ENCODE results near the gene RAB4A.

DNA sequence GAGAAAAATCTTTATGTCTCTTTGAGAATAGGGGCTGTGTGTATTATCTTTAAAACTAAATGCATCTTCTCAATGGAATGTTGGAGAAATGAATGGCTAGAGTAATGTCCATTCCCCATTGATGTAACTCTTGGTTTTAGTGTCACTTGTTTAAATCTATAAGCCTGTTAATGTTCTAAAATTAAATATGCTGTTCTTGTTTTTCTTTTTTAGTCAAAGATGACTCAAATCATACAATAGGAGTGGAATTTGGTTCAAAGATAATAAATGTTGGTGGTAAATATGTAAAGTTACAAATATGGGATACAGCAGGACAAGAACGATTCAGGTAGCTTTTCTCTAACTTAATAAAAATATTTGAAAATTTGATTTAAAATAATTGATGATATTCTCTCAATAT, 17.6 kb downstream of the RAB4A start:
- TF ChIP-seq, protein P1, sequence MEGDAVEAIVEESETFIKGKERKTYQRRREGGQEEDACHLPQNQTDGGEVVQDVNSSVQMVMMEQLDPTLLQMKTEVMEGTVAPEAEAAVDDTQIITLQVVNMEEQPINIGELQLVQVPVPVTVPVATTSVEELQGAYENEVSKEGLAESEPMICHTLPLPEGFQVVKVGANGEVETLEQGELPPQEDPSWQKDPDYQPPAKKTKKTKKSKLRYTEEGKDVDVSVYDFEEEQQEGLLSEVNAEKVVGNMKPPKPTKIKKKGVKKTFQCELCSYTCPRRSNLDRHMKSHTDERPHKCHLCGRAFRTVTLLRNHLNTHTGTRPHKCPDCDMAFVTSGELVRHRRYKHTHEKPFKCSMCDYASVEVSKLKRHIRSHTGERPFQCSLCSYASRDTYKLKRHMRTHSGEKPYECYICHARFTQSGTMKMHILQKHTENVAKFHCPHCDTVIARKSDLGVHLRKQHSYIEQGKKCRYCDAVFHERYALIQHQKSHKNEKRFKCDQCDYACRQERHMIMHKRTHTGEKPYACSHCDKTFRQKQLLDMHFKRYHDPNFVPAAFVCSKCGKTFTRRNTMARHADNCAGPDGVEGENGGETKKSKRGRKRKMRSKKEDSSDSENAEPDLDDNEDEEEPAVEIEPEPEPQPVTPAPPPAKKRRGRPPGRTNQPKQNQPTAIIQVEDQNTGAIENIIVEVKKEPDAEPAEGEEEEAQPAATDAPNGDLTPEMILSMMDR (IDR thresholded peaks at IDR 0.05; ENCODE audit: low read depth, low read length), result no peak
- TF ChIP-seq EZH2phosphoT487 (IDR thresholded peaks at IDR 0.05; ENCODE audit: low read depth), result no peak
